HepG2 (cell line): ENCODE results near the gene TFF2. TPM values are rescaled to one million over a fixed set of nuclear protein-coding genes. Genes with fewer than 3 reads are reported as not detected.

Source experiments
- ATAC-seq: fragments of 200-7000 bp; cut with Tn5 transposase; 3 replicates; pipeline ENCODE4 v1.9.1; 2020; ENCODE audit warnings: mild to moderate bottlenecking, moderate library complexity
- BruUV-seq: library from RNA; stranded (reverse); fragments of 400-500 nt; replicated peaks from 2 replicates; lab custom pipeline; 2021; lab: Mats Ljungman, UMichigan
- CTCF ChIA-PET: fragments of 300-600 bp; formaldehyde crosslinking; extraction: SDS; loops from one replicate; lab custom pipeline; 2021; ENCODE audit warnings: low total read pairs, inconsistent platforms, low intra/inter-chr PET ratio; lab: Yijun Ruan, JAX
- POLR2A ChIA-PET: fragments of 350-600 bp; sonication (Branson Sonifier 250); formaldehyde crosslinking; loops from one replicate; lab custom pipeline; 2020; ENCODE audit warnings: antibody characterized with exemption, inconsistent platforms; lab: Yijun Ruan, JAX
- DNase-seq: peaks from one replicate; pipeline ENCODE4 v3.0.0-alpha.2; 2015; ENCODE audit warnings: low spot score
- FAIRE-seq: peaks from 3 replicates; lab custom pipeline; 2011; peaks lifted over from hg19 to GRCh38; lab: Jason Lieb, UNC
- H2AFZ ChIP-seq: one replicate; pipeline ENCODE4 v1.6.1; 2011; ENCODE audit warnings: low read length, inconsistent platforms
- H3K27ac ChIP-seq: fragments of 300-600 bp; 3 replicates; pipeline ENCODE4 v1.8.0; 2011; ENCODE audit warnings: mixed run types, mild to moderate bottlenecking, mixed read lengths, low read length, inconsistent platforms; ENCODE audit not compliant: insufficient read depth; ENCODE audit errors: extremely low read length
- H3K27me3 ChIP-seq, 2 experiments: fragments of 200-600 bp in 1 of 2; 2 replicates in 1 of 2; 3 replicates in 1 of 2; pipeline versions ENCODE4 v1.6.0 to v1.8.0; 2011; ENCODE audit warnings: low read length in 2 of 2, mild to moderate bottlenecking in 2 of 2, moderate library complexity in 2 of 2, inconsistent platforms in 1 of 2; ENCODE audit not compliant: insufficient read depth in 2 of 2, control insufficient read depth in 1 of 2
- H3K36me3 ChIP-seq, 2 experiments: fragments of 200-600 bp in 1 of 2; replicated peaks in 1 of 2; 2 replicates in 1 of 2; 3 replicates in 1 of 2; pipeline versions ENCODE4 v1.5.1 to v1.8.0; 2011; ENCODE audit warnings: low read length in 2 of 2, inconsistent platforms in 1 of 2; ENCODE audit not compliant: insufficient read depth in 2 of 2, control insufficient read depth in 1 of 2
- H3K4me1 ChIP-seq: 2 replicates; pipeline ENCODE4 v1.5.1; 2012; ENCODE audit warnings: low read length, inconsistent platforms; ENCODE audit not compliant: insufficient read depth
- H3K4me2 ChIP-seq: 2 replicates; pipeline ENCODE4 v1.6.0; 2011; ENCODE audit warnings: low read depth, low read length, inconsistent platforms
- H3K4me3 ChIP-seq, 3 experiments: fragments of 200-600 bp in 1 of 3; sonication (generic), shearing (Covaris generic) in 1 of 3; replicated peaks in 1 of 3; 2 replicates each; pipeline ENCODE4 v1.5.1; 2011 to 2016; ENCODE audit warnings: low read length in 3 of 3, inconsistent platforms in 2 of 3, low read depth in 2 of 3, mild to moderate bottlenecking in 2 of 3, control low read depth in 1 of 3, mixed read lengths in 1 of 3; ENCODE audit not compliant: insufficient read depth in 1 of 3
- H3K79me2 ChIP-seq: one replicate; pipeline ENCODE4 v1.6.1; 2011; ENCODE audit warnings: low read length, inconsistent platforms; ENCODE audit not compliant: insufficient read depth
- H3K9ac ChIP-seq: 2 replicates; pipeline ENCODE4 v1.6.0; 2011; ENCODE audit warnings: mild to moderate bottlenecking, low read depth, low read length, inconsistent platforms; ENCODE audit not compliant: insufficient read depth
- H3K9me3 ChIP-seq: 2 replicates; pipeline ENCODE4 v1.5.1; 2012; ENCODE audit warnings: mild to moderate bottlenecking, low read length
- H4K20me1 ChIP-seq: 2 replicates; pipeline ENCODE4 v1.6.0; 2011; ENCODE audit warnings: inconsistent platforms, mild to moderate bottlenecking, low read length, moderate library complexity; ENCODE audit not compliant: insufficient read depth
- CAMTA2 ChIP-seq: sonication (generic); formaldehyde crosslinking; IDR thresholded peaks from 2 replicates; pipeline ENCODE4 v1.4.0; 2020; ENCODE audit warnings: mild to moderate bottlenecking, missing genetic modification reagents, borderline replicate concordance
- MAFF ChIP-seq: IDR thresholded peaks from 2 replicates; pipeline ENCODE4 v1.6.1; 2011; ENCODE audit warnings: low read depth, low read length, improper control_type of control experiment
- MZF1 ChIP-seq: sonication (generic); formaldehyde crosslinking; IDR thresholded peaks from 2 replicates; pipeline ENCODE4 v1.8.1; 2023; ENCODE audit warnings: mild to moderate bottlenecking, missing genetic modification reagents, borderline replicate concordance
- SRF ChIP-seq: IDR thresholded peaks from 2 replicates; pipeline ENCODE4 v1.6.1; 2011; ENCODE audit warnings: mild to moderate bottlenecking, low read depth, low read length, moderate library complexity
- ZFY ChIP-seq: sonication (generic); formaldehyde crosslinking; IDR thresholded peaks from 2 replicates; pipeline ENCODE4 v1.4.0; 2020; ENCODE audit warnings: missing genetic modification reagents
- ZNF234 ChIP-seq: sonication (generic); formaldehyde crosslinking; conservative IDR thresholded peaks from 2 replicates; pipeline ENCODE4 v1.5.1; 2020; ENCODE audit warnings: mild to moderate bottlenecking, missing genetic modification reagents
- ZNF629 ChIP-seq: sonication (generic); formaldehyde crosslinking; conservative IDR thresholded peaks from 2 replicates; pipeline ENCODE4 v1.5.0; 2020; ENCODE audit warnings: missing genetic modification reagents
- WGBS: methylation state at CpG from one replicate; pipeline ENCODE4 v1.1.6; 2017; ENCODE audit warnings: low lambda C conversion rate; 5-methylcytosine and 5-hydroxymethylcytosine counted together
- in situ Hi-C: cut with HindIII; loops from 2 replicates; pipeline ENCODE4 v1.10.0; 2017; ENCODE audit warnings: low pct_unique_long_range_greater_than_20kb; ENCODE audit not compliant: extremely low pct_ligation_motif_present
- intact Hi-C: fragments of 100-400 bp; cut with micrococcal nuclease; formaldehyde crosslinking; loops from one replicate; pipeline ENCODE4 v1.10.0; 2022; ENCODE audit not compliant: unreplicated experiment
- polyA plus RNA-seq, 8 experiments: library from polyadenylated mRNA; depleted of rRNA in 3 of 8; stranded (reverse) in 7 of 8; unstranded in 1 of 8; fragments of >200 nt; fragmentation: Illumina TruSeq in 4 of 8; extraction: Trizol in 4 of 8; gene quantifications; 2 replicates each; pipeline versions ENCODE4 v1.2.1 to v1.2.3, GENCODE V29; 2011 to 2016; ENCODE audit warnings: low read depth in 4 of 8, missing spikeins in 1 of 8, mixed read lengths in 1 of 8; ENCODE audit not compliant: insufficient read depth in 1 of 8
- total RNA-seq, 5 experiments: library from RNA; depleted of rRNA; stranded (reverse); fragments of >200 nt; fragmentation: Illumina TruSeq; extraction: Trizol; gene quantifications; 2 replicates each; pipeline ENCODE4 v1.2.3, GENCODE V29; 2016; ENCODE audit warnings: low read depth in 1 of 5
- TF ChIP-seq, protein P1 (sequence below): sonication (generic); formaldehyde crosslinking; IDR thresholded peaks from 2 replicates; pipeline ENCODE4 v1.5.0; 2020; ENCODE audit warnings: missing genetic modification reagents
- TF ChIP-seq, protein P2 (sequence below): sonication (generic); formaldehyde crosslinking; conservative IDR thresholded peaks from 2 replicates; pipeline ENCODE4 v1.8.1; 2023; ENCODE audit warnings: missing genetic modification reagents

The TFF2 gene
- total and polyA plus RNA-seq, 2 of the 13 experiments (the other 11 are each of a cell fraction or from before 2014, with no cell fraction given), result 1.5 TPM; not detected in 1

DNA sequence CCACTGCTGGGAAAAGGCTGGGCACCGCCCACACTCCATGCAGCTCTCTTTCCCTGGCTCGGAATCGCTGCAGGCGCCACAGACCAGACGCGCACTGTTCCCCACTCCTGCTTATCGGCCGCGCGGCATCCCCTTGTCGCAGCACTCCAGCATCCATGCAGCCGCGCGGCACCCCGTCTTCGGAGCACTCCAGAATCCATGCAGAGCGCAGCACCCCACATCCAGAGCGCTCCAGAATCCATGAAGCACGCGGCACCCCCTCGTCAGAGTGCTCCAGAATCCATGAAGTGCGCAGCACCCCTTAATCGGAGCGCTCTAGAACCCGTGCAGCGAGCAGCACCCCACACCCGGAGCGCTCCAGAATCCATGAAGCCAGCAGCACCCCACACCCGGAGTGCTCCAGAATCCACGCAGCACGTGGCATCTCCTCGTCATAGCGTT lies 45.1 kb downstream of the TFF2 start:
- in situ Hi-C loops, result loop anchor here (5.0 kb wide), 1 partner anchor 142 kb away; no protein-coding TSS in a partner anchor
- 0 out of 2 replicates have a peak, but pooled peaks cover 3% of the 10 kb centered on the region for H3K4me1 ChIP-seq
- no peak for ATAC-seq
- no peak overlapping the region for H3K27ac ChIP-seq
- H3K4me2 ChIP-seq, result no peak overlapping the region
- CTCF ChIA-PET, result no interaction called here
- peaks cover 3 to 32% of the 10 kb centered on the region in 2 experiments; a peak in 3 of 5 replicates for H3K27me3 ChIP-seq
- H4K20me1 ChIP-seq, result no peaks in the 10 kb centered on the region
- H3K4me3 ChIP-seq, result no peak overlapping the region
- TF ChIP-seq MAFF (no peak), ZFY (CRISPR knock-in tag) (no peak), ZNF234 (CRISPR knock-in tag) (no peak), ZNF629 (CRISPR knock-in tag) (no peak), SRF (no peak), MZF1 (no peak), CAMTA2 (CRISPR knock-in tag) (no peak)
- TF ChIP-seq, protein P1, sequence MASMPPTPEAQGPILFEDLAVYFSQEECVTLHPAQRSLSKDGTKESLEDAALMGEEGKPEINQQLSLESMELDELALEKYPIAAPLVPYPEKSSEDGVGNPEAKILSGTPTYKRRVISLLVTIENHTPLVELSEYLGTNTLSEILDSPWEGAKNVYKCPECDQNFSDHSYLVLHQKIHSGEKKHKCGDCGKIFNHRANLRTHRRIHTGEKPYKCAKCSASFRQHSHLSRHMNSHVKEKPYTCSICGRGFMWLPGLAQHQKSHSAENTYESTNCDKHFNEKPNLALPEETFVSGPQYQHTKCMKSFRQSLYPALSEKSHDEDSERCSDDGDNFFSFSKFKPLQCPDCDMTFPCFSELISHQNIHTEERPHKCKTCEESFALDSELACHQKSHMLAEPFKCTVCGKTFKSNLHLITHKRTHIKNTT, result no peak
- TF ChIP-seq, protein P2, sequence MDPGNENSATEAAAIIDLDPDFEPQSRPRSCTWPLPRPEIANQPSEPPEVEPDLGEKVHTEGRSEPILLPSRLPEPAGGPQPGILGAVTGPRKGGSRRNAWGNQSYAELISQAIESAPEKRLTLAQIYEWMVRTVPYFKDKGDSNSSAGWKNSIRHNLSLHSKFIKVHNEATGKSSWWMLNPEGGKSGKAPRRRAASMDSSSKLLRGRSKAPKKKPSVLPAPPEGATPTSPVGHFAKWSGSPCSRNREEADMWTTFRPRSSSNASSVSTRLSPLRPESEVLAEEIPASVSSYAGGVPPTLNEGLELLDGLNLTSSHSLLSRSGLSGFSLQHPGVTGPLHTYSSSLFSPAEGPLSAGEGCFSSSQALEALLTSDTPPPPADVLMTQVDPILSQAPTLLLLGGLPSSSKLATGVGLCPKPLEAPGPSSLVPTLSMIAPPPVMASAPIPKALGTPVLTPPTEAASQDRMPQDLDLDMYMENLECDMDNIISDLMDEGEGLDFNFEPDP (CRISPR knock-in tag), result no peak
- TF ChIP-seq, all 625 proteins: peak for 0
- H2AFZ ChIP-seq, result no peak overlapping the region
- no TSS peak for BruUV-seq
- WGBS, result 70% methylated on average over 30 of the region's 33 CpGs
- H3K36me3 ChIP-seq, result no peaks in the 10 kb centered on the region
- no peaks in the 10 kb centered on the region for H3K79me2 ChIP-seq
- intact Hi-C loops, result no loop called here
- no peaks in the 10 kb centered on the region for H3K9me3 ChIP-seq
- POLR2A ChIA-PET, result no interaction called here
- DNase-seq, result no peak
- no peak for FAIRE-seq
- H3K9ac ChIP-seq, result no peak overlapping the region
